Measurements from ENCODE around the gene OR52D1. TPM values are rescaled to one million over a fixed set of nuclear protein-coding genes. Genes with fewer than 3 reads are reported as not detected.
A peak's percentile ranks its signal among the peaks of the same experiment; 100 is the strongest.

The OR52D1 gene
- total and polyA plus RNA-seq, 8 donors, result not detected

GRCh38 chr11:5460983-5461621, 27.4 kb upstream of the OR52D1 start:
- no peaks in the 10 kb centered on the region for H3K9me3 ChIP-seq
- H3K27me3 ChIP-seq, result no peaks in the 10 kb centered on the region
- intact Hi-C loops (cut with DNase I; ENCODE audit: low total_unique reads), result no loop called here
- H3K4me3 ChIP-seq, result no peak overlapping the region
- 88 to 93% (median 90%) methylated on average over 14 of the region's 14 CpGs for WGBS, 5 donors
- no peaks in the 10 kb centered on the region for H3K36me3 ChIP-seq
- no peak for DNase-seq
- no peaks in the 10 kb centered on the region for H3K4me1 ChIP-seq
- TF ChIP-seq EP300 (IDR thresholded peaks at IDR 0.05), result no peak
- no peak for TF ChIP-seq POLR2A (IDR thresholded peaks at IDR 0.05)
- no peak for TF ChIP-seq CTCF (IDR thresholded peaks at IDR 0.05)
- no peak for TF ChIP-seq POLR2AphosphoS5 (IDR thresholded peaks at IDR 0.05)
- no peak overlapping the region for H3K27ac ChIP-seq

- H3K27me3 ChIP-seq, result no peaks in the 10 kb centered on the region
- TF ChIP-seq EP300 (IDR thresholded peaks at IDR 0.05), result no peak
- no peak for TF ChIP-seq POLR2A (IDR thresholded peaks at IDR 0.05)
- no peak for TF ChIP-seq POLR2AphosphoS5 (IDR thresholded peaks at IDR 0.05)
- no peak for TF ChIP-seq CTCF (IDR thresholded peaks at IDR 0.05)
- 21 to 34% (median 27%) methylated on average over 2 of the region's 2 CpGs for WGBS, 5 donors
- no peaks in the 10 kb centered on the region for H3K4me1 ChIP-seq
- H3K4me3 ChIP-seq, result no peak overlapping the region
- no peaks in the 10 kb centered on the region for H3K9me3 ChIP-seq
- no peak for DNase-seq
- H3K36me3 ChIP-seq, result no peaks in the 10 kb centered on the region
- intact Hi-C loops (cut with DNase I; ENCODE audit: low total_unique reads), result no loop called here
- no peak overlapping the region for H3K27ac ChIP-seq
These were observed 21.0 kb upstream of the OR52D1 start for GRCh38 chr11:5467527-5467926.

- DNase-seq, result no peak
- Histone ChIP-seq H3K27me3 (no peaks in the 10 kb centered on the region), H3K4me1 (no peaks in the 10 kb centered on the region), H3K9me3 (no peaks in the 10 kb centered on the region), H3K27ac (no peak overlapping the region), H3K36me3 (no peaks in the 10 kb centered on the region), H3K4me3 (no peak overlapping the region)
- TF ChIP-seq POLR2AphosphoS5 (IDR thresholded peaks at IDR 0.05), result no peak
- TF ChIP-seq EP300 (IDR thresholded peaks at IDR 0.05), result no peak
- no peak for TF ChIP-seq POLR2A (IDR thresholded peaks at IDR 0.05)
- TF ChIP-seq CTCF (IDR thresholded peaks at IDR 0.05), result no peak
- intact Hi-C loops (cut with DNase I; ENCODE audit: low total_unique reads), result loop anchor here (5.0 kb wide), 1 partner anchor 333 kb away; the partner anchor contains the start of gene OR52N2
These were observed 14.6 kb upstream of the OR52D1 start for GRCh38 chr11:5473921-5474320.

GRCh38 chr11:5476186-5476819, 12.2 kb upstream of the OR52D1 start:
- H3K9me3 ChIP-seq, result no peaks in the 10 kb centered on the region
- no peak overlapping the region for H3K4me3 ChIP-seq
- TF ChIP-seq POLR2AphosphoS5 (IDR thresholded peaks at IDR 0.05) (no peak), CTCF (IDR thresholded peaks at IDR 0.05) (peak in 5 of 7 experiments; percentile 47 to 68 (median 56)), EP300 (IDR thresholded peaks at IDR 0.05) (no peak), POLR2A (IDR thresholded peaks at IDR 0.05) (no peak)
- intact Hi-C loops (cut with DNase I; ENCODE audit: low total_unique reads), result no loop called here
- peak; percentile 36 to 61 for DNase-seq
- H3K36me3 ChIP-seq, result no peaks in the 10 kb centered on the region
- WGBS, 5 donors, result 38 to 42% (median 41%) methylated on average over 2 of the region's 2 CpGs
- no peaks in the 10 kb centered on the region for H3K27me3 ChIP-seq
- H3K4me1 ChIP-seq, result no peaks in the 10 kb centered on the region
- no peak overlapping the region for H3K27ac ChIP-seq
